Neural cell (in vitro differentiated cells): Measurements from ENCODE around the gene TEX9. TPM values are rescaled to one million over a fixed set of nuclear protein-coding genes. Genes with fewer than 3 reads are reported as not detected.

Source experiments
- H2AFZ ChIP-seq: fragments of 200-600, 300-800 bp; sonication (generic), shearing (Covaris generic); 2 replicates; pipeline ENCODE4 v1.6.0; 2014; ENCODE audit warnings: low read depth, mild to moderate bottlenecking, antibody characterized with exemption, low read length, moderate library complexity
- H3F3A ChIP-seq: fragments of 200-600 bp; shearing (Covaris generic); 2 replicates; pipeline ENCODE4 v1.6.1; 2016; ENCODE audit warnings: mild to moderate bottlenecking, moderate library complexity, mixed read lengths, antibody characterized with exemption, low read length; ENCODE audit not compliant: insufficient read depth, poor library complexity, severe bottlenecking
- H3K27ac ChIP-seq: fragments of 200-600, 300-800 bp; sonication (generic), shearing (Covaris generic); 2 replicates; pipeline ENCODE4 v1.5.1; 2014; ENCODE audit warnings: mild to moderate bottlenecking, low read length, moderate library complexity
- H3K27me3 ChIP-seq: fragments of 300-800, 200-600 bp; sonication (generic), shearing (Covaris generic); 2 replicates; pipeline ENCODE4 v1.6.0; 2014; ENCODE audit warnings: mild to moderate bottlenecking, low read depth, low read length, moderate library complexity; ENCODE audit not compliant: insufficient read depth
- H3K36me3 ChIP-seq: fragments of 300-800, 200-600 bp; sonication (generic), shearing (Covaris generic); 2 replicates; pipeline ENCODE4 v1.5.1; 2014; ENCODE audit warnings: mild to moderate bottlenecking, antibody characterized with exemption, low read length, moderate library complexity; ENCODE audit not compliant: insufficient read depth
- H3K4me2 ChIP-seq: fragments of 300-800, 200-600 bp; sonication (generic), shearing (Covaris generic); 2 replicates; pipeline ENCODE4 v1.6.0; 2014; ENCODE audit warnings: mild to moderate bottlenecking, low read length
- H3K4me3 ChIP-seq: fragments of 300-800, 200-600 bp; sonication (generic), shearing (Covaris generic); 2 replicates; pipeline ENCODE4 v1.5.1; 2014; ENCODE audit warnings: mild to moderate bottlenecking, low read length, moderate library complexity
- H3K79me2 ChIP-seq: fragments of 200-600 bp; shearing (Covaris generic); replicated peaks from 2 replicates; pipeline ENCODE4 v1.6.0; 2014; ENCODE audit warnings: mild to moderate bottlenecking, low read length, moderate library complexity; ENCODE audit not compliant: insufficient read depth
- H3K9ac ChIP-seq: fragments of 300-800, 200-600 bp; sonication (generic), shearing (Covaris generic); 2 replicates; pipeline ENCODE4 v1.6.1; 2016; ENCODE audit warnings: mild to moderate bottlenecking, low read length, mixed read lengths
- H3K9me2 ChIP-seq: fragments of 200-600 bp; shearing (Covaris generic); 2 replicates; pipeline ENCODE4 v1.6.1; 2016; ENCODE audit warnings: mild to moderate bottlenecking, low read length, mixed read lengths; ENCODE audit not compliant: insufficient read depth
- H3K9me3 ChIP-seq: fragments of 200-600, 300-800 bp; sonication (generic), shearing (Covaris generic); 2 replicates; pipeline ENCODE4 v1.6.1; 2016; ENCODE audit warnings: mild to moderate bottlenecking, mixed run types, low read length, moderate library complexity, mixed read lengths
- H4K20me1 ChIP-seq: fragments of 200-600 bp; shearing (Covaris generic); 2 replicates; pipeline ENCODE4 v1.6.1; 2016; ENCODE audit warnings: mild to moderate bottlenecking, mixed run types; ENCODE audit not compliant: insufficient read depth
- EP300 ChIP-seq: fragments of 450-650 bp; conservative IDR thresholded peaks from 2 replicates; pipeline ENCODE4 v1.6.1; 2014; ENCODE audit warnings: antibody characterized with exemption, mild to moderate bottlenecking, moderate library complexity; ENCODE audit not compliant: poor library complexity, severe bottlenecking
- EZH2 ChIP-seq: fragments of 200-600, 300-800 bp; shearing (Covaris generic), sonication (generic); IDR thresholded peaks from 2 replicates; pipeline ENCODE4 v1.6.1; 2014; ENCODE audit warnings: antibody characterized with exemption, low read length, borderline replicate concordance, mild to moderate bottlenecking; ENCODE audit not compliant: insufficient read depth, poor library complexity, severe bottlenecking
- MXI1 ChIP-seq: fragments of 450-650 bp; conservative IDR thresholded peaks from 2 replicates; pipeline ENCODE4 v1.6.1; 2014; ENCODE audit warnings: antibody characterized with exemption, mild to moderate bottlenecking; ENCODE audit not compliant: poor library complexity, severe bottlenecking
- POLR2AphosphoS5 ChIP-seq: IDR thresholded peaks from 2 replicates; pipeline ENCODE4 v1.6.1; 2012
- RAD21 ChIP-seq: fragments of 450-650 bp; conservative IDR thresholded peaks from 2 replicates; pipeline ENCODE4 v1.6.1; 2014; ENCODE audit warnings: antibody characterized with exemption, mild to moderate bottlenecking, moderate library complexity
- SMC3 ChIP-seq: fragments of 450-650 bp; conservative IDR thresholded peaks from 2 replicates; pipeline ENCODE4 v1.6.1; 2014; ENCODE audit warnings: antibody characterized with exemption, mild to moderate bottlenecking, moderate library complexity; ENCODE audit not compliant: poor library complexity
- TAF1 ChIP-seq: IDR thresholded peaks from 2 replicates; pipeline ENCODE4 v1.6.1; 2012; ENCODE audit warnings: low read depth
- polyA plus RNA-seq: library from polyadenylated mRNA; depleted of rRNA; stranded (reverse); fragments of >200 nt; gene quantifications from 2 replicates; pipeline ENCODE4 v1.2.3, GENCODE V29; 2014
- TF ChIP-seq, protein P1 (sequence below): fragments of 450-650 bp; IDR thresholded peaks from 2 replicates; pipeline ENCODE4 v1.5.1; 2014; ENCODE audit warnings: antibody characterized with exemption, mild to moderate bottlenecking, moderate library complexity; ENCODE audit not compliant: poor library complexity, severe bottlenecking
- TF ChIP-seq, protein P2 (sequence below): IDR thresholded peaks from 2 replicates; pipeline ENCODE4 v1.6.1; 2012; ENCODE audit warnings: borderline replicate concordance

The TEX9 gene
- polyA plus RNA-seq, 1 donor from 2014 or later = 23.6 TPM

DNA sequence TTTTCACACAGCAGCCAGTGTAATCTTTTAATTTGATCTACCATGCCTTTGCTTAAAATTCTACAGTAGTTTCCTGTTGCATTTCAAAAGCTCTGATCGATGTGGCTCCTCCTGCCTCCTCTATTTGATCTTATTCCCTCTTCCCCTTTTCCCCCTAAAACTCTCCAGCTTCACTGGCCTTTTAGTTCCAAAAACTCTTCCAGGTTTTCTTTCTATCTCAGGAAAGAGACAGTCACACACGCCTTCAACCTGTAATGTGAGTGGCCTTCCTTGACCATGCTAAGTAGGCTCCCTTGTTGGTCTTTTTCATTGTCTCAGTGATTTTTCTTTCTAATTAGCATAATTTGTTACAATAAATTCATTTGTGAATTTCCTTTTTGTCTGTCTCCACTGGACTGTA lies 985 bp downstream of the TEX9 start:
- TF ChIP-seq POLR2AphosphoS5 = no peak
- TF ChIP-seq RAD21 = no peak
- TF ChIP-seq SMC3 = no peak
- peak overlapping the region; percentile 84 for H2AFZ ChIP-seq
- H3K79me2 ChIP-seq = peaks cover 53% of the 10 kb centered on the region
- no peaks in the 10 kb centered on the region for H3K9me3 ChIP-seq
- H3F3A ChIP-seq = no peaks in the 10 kb centered on the region
- no peaks in the 10 kb centered on the region for H3K36me3 ChIP-seq
- H3K4me2 ChIP-seq = peak overlapping the region; percentile 76
- no peaks in the 10 kb centered on the region for H3K9me2 ChIP-seq
- H3K9ac ChIP-seq = peak overlapping the region; percentile 58
- H3K4me3 ChIP-seq = peak overlapping the region; percentile 84
- no peaks in the 10 kb centered on the region for H3K27me3 ChIP-seq
- H3K27ac ChIP-seq = no peak overlapping the region
- no peaks in the 10 kb centered on the region for H4K20me1 ChIP-seq

DNA sequence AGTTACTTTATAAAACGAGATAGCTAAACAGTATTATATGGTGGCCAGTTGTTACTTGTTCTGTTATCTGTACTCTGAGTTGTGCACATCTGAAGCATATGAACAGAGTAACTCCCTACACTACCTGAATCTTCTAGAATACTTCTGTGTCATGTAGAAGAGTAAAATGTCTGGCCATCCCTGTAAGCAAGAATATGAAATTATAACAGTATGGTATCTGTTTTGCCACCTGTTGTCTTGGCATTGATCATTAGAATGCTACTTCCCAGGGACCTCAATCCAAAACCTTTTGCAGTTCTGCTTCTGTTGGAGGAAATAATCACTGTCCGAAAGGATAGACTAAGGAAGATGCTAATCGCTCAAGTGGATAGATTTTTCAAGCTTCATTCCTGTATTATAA lies 1.9 kb downstream of the TEX9 start:
- H3K27me3 ChIP-seq = no peaks in the 10 kb centered on the region
- H3K9me2 ChIP-seq = no peaks in the 10 kb centered on the region
- peak overlapping the region; percentile 84 for H3K4me3 ChIP-seq
- H3K79me2 ChIP-seq = peaks cover 53% of the 10 kb centered on the region
- no peak overlapping the region for H3K27ac ChIP-seq
- no peaks in the 10 kb centered on the region for H3K36me3 ChIP-seq
- TF ChIP-seq EZH2 = no peak
- TF ChIP-seq MXI1 = no peak
- no peak for TF ChIP-seq EP300
- no peak for TF ChIP-seq RAD21
- no peak for TF ChIP-seq SMC3
- TF ChIP-seq, protein P1, sequence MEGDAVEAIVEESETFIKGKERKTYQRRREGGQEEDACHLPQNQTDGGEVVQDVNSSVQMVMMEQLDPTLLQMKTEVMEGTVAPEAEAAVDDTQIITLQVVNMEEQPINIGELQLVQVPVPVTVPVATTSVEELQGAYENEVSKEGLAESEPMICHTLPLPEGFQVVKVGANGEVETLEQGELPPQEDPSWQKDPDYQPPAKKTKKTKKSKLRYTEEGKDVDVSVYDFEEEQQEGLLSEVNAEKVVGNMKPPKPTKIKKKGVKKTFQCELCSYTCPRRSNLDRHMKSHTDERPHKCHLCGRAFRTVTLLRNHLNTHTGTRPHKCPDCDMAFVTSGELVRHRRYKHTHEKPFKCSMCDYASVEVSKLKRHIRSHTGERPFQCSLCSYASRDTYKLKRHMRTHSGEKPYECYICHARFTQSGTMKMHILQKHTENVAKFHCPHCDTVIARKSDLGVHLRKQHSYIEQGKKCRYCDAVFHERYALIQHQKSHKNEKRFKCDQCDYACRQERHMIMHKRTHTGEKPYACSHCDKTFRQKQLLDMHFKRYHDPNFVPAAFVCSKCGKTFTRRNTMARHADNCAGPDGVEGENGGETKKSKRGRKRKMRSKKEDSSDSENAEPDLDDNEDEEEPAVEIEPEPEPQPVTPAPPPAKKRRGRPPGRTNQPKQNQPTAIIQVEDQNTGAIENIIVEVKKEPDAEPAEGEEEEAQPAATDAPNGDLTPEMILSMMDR = no peak
- no peak for TF ChIP-seq POLR2AphosphoS5
- TF ChIP-seq, protein P2, sequence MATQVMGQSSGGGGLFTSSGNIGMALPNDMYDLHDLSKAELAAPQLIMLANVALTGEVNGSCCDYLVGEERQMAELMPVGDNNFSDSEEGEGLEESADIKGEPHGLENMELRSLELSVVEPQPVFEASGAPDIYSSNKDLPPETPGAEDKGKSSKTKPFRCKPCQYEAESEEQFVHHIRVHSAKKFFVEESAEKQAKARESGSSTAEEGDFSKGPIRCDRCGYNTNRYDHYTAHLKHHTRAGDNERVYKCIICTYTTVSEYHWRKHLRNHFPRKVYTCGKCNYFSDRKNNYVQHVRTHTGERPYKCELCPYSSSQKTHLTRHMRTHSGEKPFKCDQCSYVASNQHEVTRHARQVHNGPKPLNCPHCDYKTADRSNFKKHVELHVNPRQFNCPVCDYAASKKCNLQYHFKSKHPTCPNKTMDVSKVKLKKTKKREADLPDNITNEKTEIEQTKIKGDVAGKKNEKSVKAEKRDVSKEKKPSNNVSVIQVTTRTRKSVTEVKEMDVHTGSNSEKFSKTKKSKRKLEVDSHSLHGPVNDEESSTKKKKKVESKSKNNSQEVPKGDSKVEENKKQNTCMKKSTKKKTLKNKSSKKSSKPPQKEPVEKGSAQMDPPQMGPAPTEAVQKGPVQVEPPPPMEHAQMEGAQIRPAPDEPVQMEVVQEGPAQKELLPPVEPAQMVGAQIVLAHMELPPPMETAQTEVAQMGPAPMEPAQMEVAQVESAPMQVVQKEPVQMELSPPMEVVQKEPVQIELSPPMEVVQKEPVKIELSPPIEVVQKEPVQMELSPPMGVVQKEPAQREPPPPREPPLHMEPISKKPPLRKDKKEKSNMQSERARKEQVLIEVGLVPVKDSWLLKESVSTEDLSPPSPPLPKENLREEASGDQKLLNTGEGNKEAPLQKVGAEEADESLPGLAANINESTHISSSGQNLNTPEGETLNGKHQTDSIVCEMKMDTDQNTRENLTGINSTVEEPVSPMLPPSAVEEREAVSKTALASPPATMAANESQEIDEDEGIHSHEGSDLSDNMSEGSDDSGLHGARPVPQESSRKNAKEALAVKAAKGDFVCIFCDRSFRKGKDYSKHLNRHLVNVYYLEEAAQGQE = no peak
- no peak for TF ChIP-seq TAF1
- H3F3A ChIP-seq = no peaks in the 10 kb centered on the region
- H3K9ac ChIP-seq = no peak overlapping the region
- H3K4me2 ChIP-seq = peak overlapping the region; percentile 76
- no peaks in the 10 kb centered on the region for H4K20me1 ChIP-seq
- no peaks in the 10 kb centered on the region for H3K9me3 ChIP-seq
- H2AFZ ChIP-seq = no peak overlapping the region

DNA sequence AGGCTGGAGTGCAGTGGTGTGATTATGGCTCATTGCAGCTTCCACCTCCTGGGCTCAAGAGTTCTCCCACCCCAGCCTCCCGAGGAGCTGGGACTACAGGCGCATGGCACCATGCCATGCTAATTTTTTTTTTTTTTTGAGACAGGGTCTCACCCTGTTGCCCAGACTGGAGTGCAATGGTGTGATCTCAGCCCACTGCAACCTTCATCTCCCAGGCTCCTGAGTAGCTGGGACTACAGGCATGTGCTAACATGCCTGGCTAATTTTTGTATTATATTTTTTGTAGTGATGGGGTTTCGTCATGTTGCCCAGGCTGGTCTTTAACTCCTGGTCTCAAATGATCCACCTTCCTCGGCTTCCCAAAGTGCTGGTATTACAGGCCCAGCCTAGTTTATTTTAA lies 4.0 kb downstream of the TEX9 start:
- H3K79me2 ChIP-seq = peaks cover 57% of the 10 kb centered on the region
- no peaks in the 10 kb centered on the region for H3K36me3 ChIP-seq
- no peak overlapping the region for H3K27ac ChIP-seq
- no peak overlapping the region for H2AFZ ChIP-seq
- H3K9me2 ChIP-seq = no peaks in the 10 kb centered on the region
- peak overlapping the region; percentile 22 for H3K4me3 ChIP-seq
- no peak overlapping the region for H3K4me2 ChIP-seq
- no peaks in the 10 kb centered on the region for H3K9me3 ChIP-seq
- no peak overlapping the region for H3K9ac ChIP-seq
- no peaks in the 10 kb centered on the region for H3K27me3 ChIP-seq
- TF ChIP-seq TAF1 = no peak
- no peak for TF ChIP-seq EP300
- TF ChIP-seq, protein P1 = no peak
- TF ChIP-seq POLR2AphosphoS5 = no peak
- no peak for TF ChIP-seq RAD21
- no peak for TF ChIP-seq MXI1
- no peak for TF ChIP-seq SMC3
- TF ChIP-seq, protein P2 = no peak
- TF ChIP-seq EZH2 = no peak
- no peaks in the 10 kb centered on the region for H3F3A ChIP-seq
- H4K20me1 ChIP-seq = no peaks in the 10 kb centered on the region
